Measurements from ENCODE around the gene IMPA2.
"Not testable (repeated sequence)": the region's sequence is repeated elsewhere in the genome, so short reads cannot be mapped to it uniquely, and the experiment has no call there.

Gene IMPA2

DNA sequence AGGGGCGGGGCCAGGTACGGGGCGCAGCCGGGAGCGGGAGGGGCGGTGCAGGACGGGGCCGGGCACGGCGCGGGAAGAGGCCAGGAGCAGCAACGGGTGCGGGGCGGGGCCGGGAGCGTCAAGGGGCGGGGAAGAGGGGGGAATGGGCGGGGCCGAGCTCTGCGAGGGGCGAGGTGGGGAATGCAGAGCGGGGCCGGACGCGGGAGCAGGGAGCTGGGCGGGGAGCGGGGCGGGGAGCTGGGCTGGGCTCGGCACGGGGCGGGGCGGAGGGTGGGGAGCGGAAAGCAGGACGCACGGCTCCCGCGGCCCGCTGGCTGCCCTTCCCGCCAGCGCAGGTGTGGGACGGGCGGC lies at the start of gene IMPA2:
TSS of gene IMPA2 (plus strand) at position 316 of the 351 bp plus-strand sequence. CDS start 163 bp downstream, outside the sequence.
- no peak for DNase-seq

DNA sequence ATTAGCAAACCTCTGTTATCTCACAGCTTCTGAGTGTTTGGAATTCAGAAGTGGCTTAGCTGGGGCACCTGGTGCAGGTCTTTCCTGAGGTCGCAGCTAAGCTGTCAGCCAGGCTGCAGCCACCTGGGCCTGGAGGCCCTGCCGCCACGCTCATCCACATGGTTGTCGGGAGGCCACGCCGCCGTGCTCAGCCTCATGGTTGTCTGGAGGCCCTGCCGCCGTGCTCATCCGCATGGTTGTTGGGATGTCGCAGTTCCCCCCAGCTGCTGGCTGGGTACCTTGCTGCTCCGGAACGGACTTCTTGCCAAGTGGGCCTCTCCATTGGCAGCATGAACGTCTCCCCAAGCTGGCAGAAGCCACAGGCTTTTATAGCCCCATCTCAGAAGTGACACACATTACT lies 48.9 kb upstream of the IMPA2 start:
- DNase-seq, result no peak

DNA sequence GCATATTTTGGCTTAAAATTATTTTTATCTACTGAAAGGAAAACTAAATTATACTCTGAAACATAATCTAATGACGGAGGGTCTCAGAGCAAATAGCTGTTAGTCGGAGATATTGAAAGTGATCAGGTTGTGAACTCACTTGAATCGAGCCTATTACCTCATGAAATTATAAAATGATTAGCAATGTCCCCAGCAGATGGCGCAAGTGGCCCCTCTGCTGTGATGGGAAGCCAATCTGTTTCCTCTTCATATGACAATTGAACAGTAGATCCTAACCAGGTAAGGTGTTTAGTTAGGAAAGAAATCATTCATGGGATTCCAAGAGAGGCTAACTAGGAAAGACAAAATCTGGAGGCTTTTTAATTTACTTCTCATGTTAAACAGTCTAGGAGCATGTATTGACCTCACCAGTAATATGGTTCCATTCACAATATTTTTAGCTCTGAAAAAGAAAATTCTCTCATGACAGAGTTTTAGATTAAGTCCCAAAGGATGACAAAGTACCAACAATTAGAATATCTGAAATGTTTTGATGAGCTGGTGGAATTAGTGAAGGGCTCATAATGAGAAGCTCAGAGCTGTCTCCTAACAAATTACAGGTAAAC lies 43.3 kb upstream of the IMPA2 start:
- peak; percentile 40 for DNase-seq

DNA sequence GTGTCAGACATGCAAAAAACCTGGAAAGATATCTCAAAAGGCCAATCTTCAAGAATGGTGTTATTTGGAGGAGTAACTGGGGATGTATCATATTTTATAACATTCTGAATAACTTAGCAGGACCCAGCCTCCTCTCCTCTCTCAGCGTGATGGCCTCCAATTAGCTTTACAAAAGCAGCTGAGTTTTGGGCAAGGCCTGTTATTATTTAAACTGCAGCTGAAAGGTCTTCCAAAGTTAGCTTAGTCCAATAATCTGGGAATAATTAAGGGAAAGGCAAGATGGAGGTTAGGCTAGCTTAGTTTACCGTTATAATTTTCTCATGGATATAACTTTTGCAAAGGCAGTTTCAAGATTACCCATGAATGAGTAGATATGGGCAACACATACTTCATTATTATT lies 40.4 kb upstream of the IMPA2 start:
- no peak for DNase-seq

- no peak for DNase-seq
Measured at GRCh38 chr18:11943551-11943950, 37.8 kb upstream of the IMPA2 start.

- no peak for DNase-seq
Measured at GRCh38 chr18:11944252-11944651, 37.1 kb upstream of the IMPA2 start.

DNA sequence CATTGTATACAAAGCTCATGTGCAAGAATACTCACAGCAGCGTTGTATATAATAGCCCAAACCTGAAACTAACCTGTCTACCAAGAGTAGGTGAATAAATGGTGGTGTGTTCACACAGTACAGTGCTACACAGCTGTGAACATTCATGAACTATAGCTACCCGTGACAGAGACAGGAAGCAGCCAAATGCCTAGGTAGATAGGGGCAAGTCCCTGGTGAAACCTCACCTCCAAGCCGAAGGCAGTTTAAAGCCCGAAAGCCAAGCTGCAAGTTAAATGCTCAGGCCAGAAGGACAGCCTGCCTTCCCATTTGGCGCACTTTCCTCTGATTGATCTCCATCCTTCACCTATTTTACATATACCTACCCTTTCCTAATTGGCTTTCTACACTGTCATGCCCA lies 36.5 kb upstream of the IMPA2 start:
- no peak for DNase-seq

DNA sequence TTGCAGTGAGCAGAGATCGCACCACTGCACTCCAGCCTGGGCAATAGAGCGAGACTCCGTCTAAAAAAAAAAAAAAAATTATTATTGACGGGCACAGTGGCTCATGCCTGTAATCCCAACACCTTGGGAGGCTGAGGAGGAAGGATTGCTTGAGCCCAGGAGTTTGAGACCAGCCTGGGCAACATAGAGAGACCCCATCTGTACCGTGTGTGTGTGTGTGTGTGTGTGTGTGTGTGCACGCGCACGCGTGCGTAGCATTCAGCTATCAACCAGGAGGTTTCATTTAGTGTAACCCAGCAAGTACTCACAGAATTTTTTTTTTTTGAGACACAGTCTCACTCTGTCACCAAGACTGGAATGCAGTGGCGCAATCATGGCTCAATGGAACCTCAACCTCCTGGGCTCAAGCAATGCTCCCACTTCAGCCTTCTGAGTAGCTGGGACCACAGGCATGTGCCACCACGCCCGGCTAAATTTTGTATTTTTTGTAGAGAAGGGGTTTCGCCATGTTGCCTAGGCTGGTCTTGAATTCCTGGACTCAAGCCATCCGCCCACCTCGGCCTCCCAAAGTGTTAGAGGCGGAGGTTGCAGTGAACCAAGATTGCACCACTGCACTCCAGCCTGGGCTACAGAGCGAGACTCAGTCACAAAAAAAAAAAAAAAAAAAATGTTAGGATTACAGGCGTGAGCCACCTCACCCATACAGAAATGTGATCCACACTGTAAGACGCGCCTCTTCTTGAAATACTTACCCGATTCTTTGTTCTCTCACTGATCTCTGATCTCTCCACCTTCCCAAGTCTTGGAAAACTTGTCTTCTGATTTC lies 35.3 kb upstream of the IMPA2 start:
- peak; percentile 53 for DNase-seq

- DNase-seq, result peak; percentile 53
Measured at GRCh38 chr18:11946756-11947155, 34.6 kb upstream of the IMPA2 start.

GRCh38 chr18:11947214-11948191 lies 33.8 kb upstream of the IMPA2 start:
- DNase-seq, result peak; percentile 100

DNA sequence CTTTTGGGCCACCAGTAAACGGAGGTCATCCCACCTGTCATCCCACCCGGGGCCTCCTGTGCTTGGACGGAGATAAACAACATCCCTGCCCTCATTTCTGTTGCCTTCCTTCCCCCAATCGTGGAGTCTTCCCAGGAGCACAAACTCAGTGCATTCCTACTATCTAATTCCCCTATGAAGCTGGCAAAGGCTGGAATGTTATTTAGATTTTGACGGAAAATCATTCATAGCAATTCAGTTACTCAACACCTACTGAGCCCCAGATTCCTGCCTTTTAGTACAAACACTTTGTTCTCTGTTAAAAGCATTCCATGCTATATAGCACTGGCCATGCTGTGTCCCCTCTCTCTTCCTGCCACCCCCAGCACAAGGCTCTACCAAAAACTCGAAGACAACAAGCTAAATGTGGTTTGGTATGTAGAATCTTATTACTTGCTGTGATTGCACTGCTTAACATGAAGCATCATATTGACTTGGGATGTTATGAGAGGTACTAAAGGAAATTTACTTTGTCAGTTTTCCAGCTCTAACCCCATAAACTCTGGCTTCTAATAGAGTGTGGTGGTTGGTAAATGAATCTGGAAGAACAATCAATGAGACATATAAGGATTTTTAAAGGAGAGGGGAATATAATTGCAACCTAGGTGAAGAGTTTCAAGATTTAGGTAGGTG lies 32.3 kb upstream of the IMPA2 start:
- peak; percentile 69 for DNase-seq

DNA sequence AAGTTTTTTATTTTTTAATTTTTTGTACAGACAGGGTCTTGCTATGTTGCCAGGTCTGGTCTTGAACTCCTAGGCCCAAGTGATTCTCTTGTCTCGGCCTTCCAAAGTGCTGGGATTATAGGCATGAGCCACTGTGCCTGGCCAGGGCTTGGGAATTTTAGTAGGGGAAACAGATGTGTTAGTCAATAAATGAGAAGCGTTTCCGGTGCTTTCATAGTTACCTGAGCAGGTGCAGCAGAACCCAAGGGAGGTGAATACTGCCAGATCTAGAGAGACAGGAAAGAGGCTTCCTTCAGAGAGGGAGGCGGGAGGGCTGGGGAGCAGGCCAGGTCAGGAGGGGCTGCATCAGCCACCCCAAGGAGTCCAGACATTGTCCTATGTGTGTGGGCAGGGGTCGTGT lies 30.5 kb upstream of the IMPA2 start:
- no peak for DNase-seq

DNA sequence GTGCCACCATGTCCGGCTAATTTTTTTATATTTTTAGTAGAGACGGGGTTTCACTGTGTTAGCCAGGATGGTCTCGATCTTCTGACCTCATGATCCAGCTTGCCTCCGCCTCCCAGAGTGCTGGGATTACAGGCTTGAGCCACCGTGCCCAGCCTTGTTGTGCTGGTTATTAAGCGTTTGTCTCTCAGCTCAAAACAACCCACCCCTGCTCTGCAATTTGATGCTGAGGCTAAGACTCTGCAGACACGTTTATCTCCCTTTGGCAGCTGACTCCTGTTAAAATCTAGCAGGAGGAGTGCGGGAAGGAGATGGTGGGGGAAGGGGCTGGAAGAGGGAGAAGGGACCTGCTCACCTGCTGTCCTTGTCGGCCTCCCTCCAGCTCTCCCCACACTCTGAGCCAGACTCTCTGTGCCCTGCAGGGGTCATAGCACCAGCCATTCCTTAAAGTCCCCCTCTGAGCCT lies 29.9 kb upstream of the IMPA2 start:
- no peak for DNase-seq

DNA sequence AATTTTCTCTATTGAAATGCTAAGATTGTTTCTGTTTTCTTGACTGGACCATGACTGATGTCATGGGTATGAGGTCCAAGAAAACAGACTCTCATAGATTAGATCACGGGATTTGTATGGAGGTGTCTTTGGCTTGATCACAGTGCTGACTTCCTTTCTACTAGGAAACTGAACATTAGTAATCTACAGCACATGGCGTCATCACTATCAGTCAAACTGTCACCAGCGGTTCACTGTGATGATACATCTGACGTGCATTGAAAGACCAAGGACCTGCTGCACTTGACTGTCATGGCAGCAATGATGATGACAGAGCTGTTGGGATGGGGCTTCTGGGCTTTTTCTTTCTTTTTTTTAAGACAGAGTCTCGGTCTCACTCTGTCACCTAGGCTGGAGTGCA lies 28.2 kb upstream of the IMPA2 start:
- DNase-seq, result no peak

DNA sequence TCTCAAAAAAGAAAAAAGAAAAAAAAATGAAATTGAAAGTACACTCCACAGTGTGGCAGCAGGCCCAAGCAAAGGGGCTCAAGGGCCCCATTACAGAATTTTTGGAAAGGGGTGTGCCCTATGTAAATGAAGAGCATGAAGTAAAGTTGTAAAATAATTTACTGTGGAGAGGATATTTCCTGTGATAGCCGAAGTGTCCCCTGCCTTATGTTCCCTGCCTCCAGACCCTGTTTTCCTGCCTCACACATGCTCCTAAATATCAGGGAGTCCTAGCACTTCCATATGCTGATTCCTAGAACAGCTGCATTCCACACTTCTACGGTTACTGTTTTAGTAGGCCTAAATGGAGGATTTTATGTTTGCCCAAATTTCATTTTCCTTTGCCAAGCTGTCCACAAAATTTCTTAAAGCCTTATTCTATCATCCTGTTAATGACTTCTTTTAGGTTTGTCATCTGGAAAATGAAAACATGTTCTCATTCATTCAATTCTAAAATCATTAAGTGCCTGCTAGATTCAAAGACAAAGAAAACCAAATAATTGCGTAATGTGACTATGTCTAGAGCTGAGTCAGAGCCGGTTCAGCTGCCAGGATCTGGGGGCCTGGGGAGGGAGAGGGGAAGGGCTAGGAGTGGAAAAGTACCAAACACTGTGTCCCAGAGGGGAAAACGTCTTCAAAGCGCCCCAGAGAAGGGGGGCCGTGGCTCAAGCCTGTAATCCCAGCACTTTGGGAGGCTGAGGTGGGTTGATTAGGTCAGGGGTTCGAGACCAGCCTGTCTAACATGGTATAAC lies 25.9 kb upstream of the IMPA2 start:
- peak; percentile 95 for DNase-seq

DNA sequence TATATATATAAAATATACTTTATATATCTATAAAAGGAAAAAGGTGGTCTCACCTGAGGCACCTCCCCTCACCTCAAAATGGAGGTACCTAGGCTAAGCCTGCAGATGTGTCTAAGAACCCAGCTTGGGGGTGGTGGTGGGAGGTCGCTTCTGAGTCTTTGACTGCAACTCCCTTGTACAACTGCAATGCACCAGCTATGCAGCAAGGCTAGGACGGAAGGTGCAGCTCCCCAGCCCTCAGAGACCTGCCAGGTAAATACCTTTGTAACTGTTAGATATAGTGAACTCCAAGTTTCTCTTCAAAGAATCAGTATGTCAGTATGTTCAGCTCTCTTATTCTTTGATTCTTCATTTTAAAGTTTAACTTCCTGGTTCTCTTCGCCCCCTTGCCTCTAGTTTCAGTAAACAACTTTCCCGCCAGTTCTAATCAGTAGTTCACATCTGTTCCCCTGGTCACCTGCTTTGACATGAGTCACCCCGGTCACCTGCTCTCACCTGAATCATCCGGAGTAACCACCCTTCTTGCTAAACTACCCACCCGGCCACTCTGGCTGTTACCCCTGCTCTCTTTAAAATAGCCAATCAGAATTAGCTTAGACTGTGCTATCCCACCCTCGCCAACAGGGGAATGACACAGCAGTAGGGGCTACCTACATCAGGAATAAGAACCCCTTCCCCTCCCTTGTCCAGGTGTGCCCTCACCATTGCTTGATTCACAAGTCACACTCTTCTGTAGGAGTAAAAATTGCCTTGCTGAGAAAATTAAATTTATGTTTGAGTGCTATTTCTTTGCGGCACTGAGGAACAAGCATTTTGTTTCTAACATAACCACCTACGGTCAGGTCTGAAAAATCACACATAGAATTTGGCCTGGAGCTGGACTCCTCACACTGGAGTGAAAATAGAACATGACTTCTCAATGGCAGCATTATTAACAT lies 24.7 kb upstream of the IMPA2 start:
- no peak for DNase-seq

GRCh38 chr18:11957636-11958035 lies 23.7 kb upstream of the IMPA2 start:
- no peak for DNase-seq

GRCh38 chr18:11959651-11960050 lies 21.7 kb upstream of the IMPA2 start:
- not testable (repeated sequence) for DNase-seq

GRCh38 chr18:11960743-11961380 lies 20.4 kb upstream of the IMPA2 start:
- no peak for DNase-seq

DNA sequence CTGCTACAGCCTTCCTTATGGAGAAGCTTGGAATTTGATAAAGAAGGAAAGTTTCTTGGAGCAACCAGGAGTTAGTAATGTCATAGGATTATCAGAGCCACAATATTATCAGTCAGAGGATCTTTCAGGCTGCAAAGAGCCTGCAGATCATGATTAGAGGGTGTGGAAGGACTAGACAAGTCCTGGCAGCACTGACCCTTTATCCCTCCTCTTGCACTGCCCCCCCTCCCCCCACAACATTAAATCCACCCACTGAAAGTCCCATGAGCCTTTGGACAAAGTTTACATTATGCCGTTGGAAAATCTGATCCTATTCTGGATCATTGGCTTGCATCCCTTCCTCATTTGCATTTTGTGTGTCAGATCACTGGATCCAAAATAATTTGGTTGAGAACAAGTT lies 18.7 kb upstream of the IMPA2 start:
- no peak for DNase-seq

Data from HCEC 1CT (cell line).